GM10847 (cell line): Measurements from ENCODE around the gene GMDS.

Experiments
- POLR2A ChIP-seq: IDR thresholded peaks from 2 replicates; pipeline ENCODE4 v1.6.1; 2011; ENCODE audit not compliant: insufficient read length; ENCODE audit errors: extremely low read depth

GMDS gene

DNA sequence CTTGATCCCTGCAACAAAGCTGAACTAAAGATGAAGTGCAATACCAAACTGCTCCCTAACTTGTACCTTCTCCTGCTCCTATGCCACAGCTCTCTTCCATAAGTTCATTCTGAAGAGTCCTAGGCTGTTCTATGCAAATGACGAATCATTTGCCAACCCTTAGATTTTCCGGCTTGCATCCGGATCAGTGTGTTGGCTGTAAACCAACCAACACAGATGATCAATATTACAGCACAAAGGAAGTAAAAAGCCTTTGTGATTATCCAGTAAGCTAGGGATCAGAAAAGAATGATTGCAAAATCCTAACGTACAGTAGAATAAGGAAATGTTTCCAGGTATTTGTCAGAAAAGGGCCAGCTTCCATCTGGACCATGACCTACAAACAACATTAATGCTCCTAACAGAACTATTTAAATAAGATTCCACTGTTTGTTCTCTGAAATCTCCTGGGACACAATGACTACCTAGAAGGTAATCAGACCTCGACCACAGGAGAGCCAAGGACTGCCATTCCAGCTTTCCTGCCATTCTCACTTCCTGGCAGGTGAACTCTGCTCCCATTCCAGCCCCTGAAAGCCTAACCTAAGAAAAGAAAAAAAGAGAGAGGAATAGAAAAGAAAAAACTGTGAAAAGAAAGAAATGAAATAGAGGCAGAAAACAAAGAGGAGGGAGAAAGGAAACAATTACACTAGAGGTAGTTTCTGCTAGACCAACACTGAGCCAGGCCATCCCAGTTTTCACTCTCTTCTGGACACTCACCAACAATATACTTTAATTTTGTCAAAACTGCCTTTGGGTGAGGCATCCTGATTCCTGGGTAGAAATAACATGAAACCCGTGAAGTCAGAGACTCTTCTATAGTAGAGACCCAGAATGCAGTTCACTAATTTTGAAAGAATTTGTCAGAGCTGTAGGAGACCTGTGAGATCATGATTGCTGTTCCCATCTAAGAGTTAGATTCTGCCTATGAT is 19.7 kb downstream of the GMDS start:
- no peak for TF ChIP-seq POLR2A

DNA sequence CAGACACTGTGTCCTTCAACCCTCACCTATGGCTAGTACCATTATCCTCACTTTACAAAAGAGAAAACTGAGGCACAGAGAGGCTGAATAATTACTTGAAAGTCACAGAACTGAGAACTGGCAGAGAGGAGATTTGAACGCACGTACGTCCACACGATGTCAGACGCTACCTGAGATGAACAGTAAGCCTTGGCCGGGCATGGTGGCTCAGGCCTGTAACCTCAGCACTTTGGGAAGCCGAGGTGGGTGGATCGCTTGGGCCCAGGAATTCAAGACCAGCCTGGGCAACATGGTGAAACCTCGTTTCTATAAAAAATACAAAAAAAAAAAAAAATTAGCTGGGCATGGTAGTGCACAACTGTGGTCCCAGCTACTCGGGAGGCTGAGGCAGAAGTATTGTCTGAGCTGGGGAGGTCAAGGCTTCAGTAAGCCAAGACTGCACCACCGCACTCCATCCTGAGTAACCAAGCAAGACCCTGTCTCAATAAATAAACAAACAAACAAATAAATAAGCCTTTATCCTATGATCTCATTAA is 20.5 kb downstream of the GMDS start:
- TF ChIP-seq POLR2A = no peak

DNA sequence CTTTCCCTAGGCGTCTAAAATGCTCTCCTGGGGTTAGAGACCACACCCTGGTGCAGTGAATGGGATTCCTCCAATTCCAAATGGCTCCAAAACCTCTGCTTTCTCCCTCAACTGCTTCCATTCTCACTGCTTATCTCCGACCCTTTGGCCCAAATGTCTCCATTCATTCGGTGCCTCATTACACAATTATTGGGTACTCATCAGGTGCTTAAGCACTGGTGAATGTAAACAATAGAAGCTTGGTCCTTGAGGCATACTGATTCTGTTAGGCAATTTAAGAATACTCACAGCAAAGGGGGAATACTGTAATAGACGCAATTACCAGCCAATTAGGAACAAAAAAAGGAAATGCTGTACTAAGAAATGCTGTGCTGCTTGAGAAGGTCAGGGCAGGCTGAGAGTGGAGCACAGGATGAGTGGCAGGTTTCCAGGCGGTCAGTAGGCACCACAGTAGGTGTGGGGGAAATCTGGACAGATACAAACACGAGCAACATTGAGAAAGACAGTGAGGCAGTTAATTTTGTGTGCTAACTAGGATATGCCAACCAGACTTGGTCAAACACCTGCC is 23.0 kb downstream of the GMDS start:
- TF ChIP-seq POLR2A = no peak

DNA sequence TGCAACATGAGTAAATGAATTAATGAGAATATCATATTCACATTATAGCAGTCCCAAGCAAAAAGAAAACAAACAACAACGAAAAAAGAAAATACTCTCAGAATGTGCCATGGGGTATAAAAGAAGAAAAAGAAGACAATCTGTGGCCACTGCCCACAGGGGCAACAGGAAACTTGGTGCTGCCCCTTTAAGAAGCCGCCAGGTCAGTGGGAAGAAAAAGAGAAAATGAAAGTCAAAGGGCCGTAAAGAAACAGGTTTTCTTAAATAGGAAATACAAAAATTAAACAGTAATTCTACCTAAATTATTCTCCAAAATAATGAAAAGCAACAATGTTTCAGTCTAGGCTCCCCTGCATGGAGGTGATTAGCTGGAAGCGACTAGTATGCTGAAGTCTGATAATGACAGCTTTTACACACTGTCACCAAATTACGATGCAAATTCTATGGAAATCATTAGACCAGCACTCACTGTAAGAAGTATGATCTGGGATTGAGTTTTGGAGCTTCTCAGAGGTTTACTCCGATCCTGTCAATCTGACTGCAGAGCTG is 23.6 kb downstream of the GMDS start:
- TF ChIP-seq POLR2A = no peak

DNA sequence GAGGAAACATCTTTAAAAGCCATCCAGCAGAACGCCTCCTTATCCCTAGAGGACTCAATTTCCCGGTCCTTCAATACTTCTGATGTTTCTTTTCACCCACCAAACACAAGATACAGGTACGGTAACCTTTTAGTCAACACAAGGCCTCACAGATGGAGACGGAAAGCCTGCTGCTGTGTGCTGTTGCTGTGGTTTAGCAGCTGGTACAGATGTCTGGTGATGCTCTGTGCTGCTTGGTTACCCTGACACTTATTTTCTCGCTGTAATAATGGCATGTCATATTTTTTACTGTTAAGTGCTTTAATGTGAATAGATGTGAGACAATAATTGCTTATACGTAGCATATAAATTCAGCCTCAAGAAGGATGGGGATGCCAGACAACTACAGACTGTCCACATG is 25.3 kb downstream of the GMDS start:
- TF ChIP-seq POLR2A = no peak

DNA sequence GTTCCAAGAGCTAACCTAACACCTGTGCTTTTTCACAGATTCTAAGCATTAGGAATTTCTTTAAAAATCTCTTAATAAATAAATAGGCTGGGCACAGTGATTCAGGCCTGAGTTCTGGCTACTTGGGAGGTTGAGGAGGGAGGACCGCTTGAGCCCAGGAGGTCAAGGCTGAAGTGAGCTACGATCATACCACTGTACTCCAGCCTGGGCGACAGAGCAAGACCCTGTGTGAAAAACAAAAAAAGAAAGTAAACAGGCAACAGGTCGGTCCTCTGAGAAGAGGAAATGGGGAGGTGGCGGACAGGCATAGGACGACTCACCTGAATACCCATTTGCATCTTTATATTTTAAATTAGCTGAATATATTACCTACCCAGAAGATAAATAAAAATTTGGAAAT is 26.5 kb downstream of the GMDS start:
- TF ChIP-seq POLR2A = no peak

DNA sequence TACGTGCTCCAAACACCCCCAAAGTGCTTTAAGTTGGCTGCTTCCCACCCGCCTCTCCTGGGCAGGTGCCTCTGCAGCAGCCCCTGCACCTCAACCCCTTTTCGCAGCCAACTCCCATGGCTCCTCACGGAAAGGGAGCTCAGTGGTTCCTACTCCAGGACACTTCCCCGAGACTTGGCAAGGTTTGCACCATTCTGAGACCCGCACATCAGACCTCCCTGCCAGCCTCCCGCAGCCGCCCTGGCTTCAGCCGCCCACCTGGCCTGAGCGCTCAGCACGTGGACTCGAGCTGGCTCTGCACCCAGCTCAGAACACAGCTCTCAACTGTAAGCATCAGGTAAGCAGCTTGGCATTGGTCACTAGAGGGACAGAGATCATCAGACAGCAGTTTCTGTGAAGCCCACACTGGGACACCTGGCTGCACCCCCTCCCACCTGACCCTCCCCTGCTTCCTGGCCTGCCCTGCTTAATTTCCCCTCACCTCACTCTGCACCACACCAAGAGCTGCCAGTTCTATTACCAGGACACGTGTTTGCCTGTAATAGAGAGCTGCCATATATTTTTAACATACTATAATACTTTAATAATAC is 28.5 kb downstream of the GMDS start:
- TF ChIP-seq POLR2A = no peak

DNA sequence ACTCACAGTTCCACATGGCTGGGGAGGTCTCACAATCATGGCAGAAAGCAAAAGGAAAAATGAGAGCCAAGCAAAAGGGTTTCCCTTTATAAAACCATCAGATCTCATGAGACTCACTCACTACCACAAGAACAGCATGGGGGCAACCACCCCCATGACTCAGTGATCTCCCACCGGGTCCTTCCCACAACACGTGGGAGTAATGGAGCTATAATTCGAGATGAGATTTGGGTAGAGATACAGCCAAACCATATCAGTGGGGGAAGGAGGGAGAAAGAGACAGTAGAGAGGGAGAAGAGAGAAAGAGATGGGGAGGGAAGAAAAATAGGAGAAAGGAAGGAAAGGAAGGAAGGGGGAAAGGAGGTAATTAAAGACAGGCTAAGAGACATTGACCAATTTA is 30.1 kb downstream of the GMDS start:
- no peak for TF ChIP-seq POLR2A

DNA sequence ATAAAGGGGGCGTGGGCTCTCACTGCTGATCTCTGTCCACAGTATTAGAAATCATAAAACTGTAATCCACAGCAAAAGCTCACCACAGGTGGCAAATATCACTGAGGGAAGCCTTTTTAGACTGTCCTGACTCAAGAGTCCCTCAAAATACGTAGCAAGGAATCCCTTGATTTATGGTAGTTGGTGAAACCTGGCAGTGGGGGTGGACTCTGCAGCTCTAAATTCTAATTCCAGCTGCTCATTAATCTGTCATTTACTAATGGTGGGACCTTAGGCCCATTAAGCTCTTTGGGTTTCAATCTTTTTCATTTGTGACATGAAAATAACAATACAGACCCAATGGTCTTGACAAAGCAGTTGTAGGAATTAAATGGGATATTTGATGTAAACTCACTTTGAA is 32.3 kb downstream of the GMDS start:
- no peak for TF ChIP-seq POLR2A

DNA sequence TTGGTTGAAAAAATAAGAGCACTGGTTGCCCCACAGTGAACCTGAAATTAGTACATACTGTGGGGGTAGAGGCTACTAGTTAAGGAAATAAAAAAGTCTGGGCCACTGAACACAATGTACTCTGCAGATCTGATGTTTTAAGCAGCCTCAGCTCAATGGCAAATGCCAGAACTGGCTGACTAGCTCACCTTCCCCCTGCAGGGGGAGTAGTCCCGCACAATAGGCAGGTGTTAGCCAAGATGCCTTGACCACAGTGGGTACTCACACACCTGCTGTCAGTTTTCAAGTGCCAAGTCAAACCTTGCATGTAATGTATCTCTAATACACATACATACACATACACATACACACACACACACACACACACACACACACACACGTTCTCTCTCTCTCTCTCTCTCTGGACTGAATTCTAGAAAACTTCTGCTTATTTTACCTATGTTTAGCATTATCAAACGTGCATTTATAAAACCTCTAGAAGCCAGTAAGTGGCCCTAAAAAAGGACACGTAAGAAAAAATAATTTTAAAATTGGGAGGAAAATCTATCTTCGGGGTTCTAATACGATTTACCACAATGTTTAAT is 36.1 kb downstream of the GMDS start:
- TF ChIP-seq POLR2A = no peak

DNA sequence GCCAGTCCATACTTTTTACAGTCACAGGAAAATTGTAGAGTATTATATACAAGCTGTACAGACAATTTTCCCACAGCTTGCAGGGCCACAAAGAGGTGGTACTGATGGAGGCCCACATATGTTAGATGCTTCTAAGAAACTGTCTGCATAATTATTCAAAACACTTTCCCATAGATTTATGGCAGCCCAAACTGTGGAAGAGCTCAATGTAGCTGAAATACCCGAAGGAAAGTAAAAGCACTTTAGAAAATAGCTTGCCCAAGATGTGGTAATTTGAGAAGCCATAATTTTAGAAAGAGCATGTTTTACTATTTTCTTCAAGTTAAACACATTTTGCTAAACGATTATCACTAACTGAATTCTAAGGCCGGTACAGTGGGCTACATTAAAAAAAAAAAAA is 36.9 kb downstream of the GMDS start:
- TF ChIP-seq POLR2A = no peak

DNA sequence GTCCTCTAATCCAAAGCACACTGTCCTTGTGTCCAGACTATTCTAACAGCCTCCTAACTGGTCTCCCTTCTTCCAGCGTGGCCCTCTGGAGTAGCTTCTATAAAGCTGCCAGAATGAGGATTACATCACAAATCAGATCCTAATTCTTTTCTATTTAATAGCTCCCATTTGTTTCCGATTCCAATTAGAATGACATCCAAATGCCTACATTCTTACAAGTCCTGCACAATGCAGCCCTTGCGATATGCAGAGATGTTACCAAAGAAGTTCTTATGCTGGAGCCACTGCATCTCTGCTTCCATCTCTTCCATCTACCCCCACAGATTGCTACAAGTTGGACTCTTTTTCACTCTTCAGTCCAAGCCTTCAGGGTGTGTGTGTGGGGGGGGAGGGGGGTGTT is 40.0 kb downstream of the GMDS start:
- TF ChIP-seq POLR2A = no peak

DNA sequence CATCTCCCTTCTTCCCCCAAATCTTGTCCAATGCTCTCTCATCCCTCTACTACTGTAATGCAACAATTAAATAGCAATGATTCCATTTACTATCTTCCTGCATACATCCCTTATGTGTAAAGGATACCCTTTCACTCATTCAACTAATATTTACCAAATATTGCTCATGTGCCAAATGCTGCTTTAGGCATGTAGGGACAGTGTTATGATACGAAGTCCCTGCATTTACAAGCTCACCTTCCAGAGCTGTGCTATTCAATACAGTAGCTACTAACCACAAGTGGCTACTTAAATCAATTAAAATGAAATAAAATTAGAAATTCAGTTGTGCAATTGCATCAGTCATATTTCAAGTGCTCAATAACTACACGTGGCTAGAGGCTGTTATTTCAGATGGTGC is 41.1 kb downstream of the GMDS start:
- no peak for TF ChIP-seq POLR2A

DNA sequence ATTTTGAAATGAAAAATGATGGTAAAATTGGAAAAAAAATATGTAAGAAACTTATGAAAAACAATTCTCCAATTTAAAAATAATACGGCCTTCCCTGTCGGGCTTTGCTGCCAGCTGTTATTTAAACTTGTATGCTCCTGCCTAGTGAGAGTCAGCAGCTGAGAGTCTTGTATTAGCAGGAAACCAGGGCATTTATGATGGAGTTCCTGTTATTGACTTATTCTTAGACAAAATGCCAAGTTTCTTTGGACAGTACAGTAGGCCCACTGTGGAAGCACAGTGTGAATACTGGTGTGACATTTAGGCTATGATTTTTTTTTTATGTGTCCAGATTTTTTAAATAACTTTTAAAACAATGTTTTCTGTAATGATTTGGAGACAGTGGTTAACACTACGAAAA is 42.1 kb downstream of the GMDS start:
- no peak for TF ChIP-seq POLR2A

DNA sequence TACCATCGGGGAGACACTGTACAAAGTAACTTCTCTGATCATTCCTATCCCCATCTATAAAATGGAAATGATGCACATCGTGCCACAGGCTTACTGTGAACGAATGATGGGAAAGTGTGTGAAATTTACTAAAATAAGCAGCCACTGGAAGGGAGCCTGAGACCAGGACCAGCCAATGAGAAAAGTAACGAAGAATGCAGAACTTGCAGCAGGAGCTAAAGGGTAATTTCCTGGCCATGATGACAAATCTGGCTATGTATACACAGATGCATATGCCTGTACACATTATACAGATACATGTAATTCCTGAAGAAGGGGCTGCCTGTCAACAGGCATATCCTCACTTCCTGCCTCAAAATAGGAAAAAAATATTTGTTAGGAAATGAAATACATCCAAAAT is 47.4 kb downstream of the GMDS start:
- TF ChIP-seq POLR2A = no peak
